Measurements from ENCODE around the gene ARRDC3. TPM values are rescaled to one million over a fixed set of nuclear protein-coding genes. Genes with fewer than 3 reads are reported as not detected.
"Not testable (repeated sequence)": the region's sequence is repeated elsewhere in the genome, so short reads cannot be mapped to it uniquely, and the experiment has no call there.

The ARRDC3 gene
- total and polyA plus RNA-seq, 2 experiments from 2014 or later: 53.7 to 114 TPM

DNA sequence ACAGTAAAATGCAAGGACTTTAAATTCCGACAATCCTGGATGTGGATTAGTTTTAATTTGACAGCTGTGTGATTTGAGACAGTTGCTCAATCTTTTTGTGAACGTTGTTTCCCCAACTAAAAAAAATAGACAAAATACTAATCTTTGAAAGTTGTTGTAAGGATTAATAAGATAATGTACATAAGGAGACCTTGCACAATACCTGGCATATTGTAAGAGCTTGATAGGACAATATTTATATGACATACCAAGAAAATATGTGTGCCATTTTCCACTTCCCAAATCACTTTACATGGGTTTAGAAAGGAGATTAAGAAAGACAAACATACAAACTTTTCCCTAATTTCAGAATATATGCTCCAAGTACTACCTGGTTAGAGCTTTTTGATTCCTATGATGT, 25.3 kb downstream of the ARRDC3 start:
- no peaks in the 10 kb centered on the region for H3K9me3 ChIP-seq (ENCODE audit: low read depth)
- H3K27me3 ChIP-seq: no peaks in the 10 kb centered on the region
- no peak overlapping the region for H3K4me3 ChIP-seq
- H3K79me2 ChIP-seq: no peaks in the 10 kb centered on the region
- no peaks in the 10 kb centered on the region for H3K9me2 ChIP-seq (replicated peaks; ENCODE audit: insufficient read depth)
- no peak for DNase-seq (ENCODE audit: low spot score)
- TF ChIP-seq EZH2 (IDR thresholded peaks at IDR 0.05; ENCODE audit: borderline replicate concordance): no peak
- TF ChIP-seq, protein P1, sequence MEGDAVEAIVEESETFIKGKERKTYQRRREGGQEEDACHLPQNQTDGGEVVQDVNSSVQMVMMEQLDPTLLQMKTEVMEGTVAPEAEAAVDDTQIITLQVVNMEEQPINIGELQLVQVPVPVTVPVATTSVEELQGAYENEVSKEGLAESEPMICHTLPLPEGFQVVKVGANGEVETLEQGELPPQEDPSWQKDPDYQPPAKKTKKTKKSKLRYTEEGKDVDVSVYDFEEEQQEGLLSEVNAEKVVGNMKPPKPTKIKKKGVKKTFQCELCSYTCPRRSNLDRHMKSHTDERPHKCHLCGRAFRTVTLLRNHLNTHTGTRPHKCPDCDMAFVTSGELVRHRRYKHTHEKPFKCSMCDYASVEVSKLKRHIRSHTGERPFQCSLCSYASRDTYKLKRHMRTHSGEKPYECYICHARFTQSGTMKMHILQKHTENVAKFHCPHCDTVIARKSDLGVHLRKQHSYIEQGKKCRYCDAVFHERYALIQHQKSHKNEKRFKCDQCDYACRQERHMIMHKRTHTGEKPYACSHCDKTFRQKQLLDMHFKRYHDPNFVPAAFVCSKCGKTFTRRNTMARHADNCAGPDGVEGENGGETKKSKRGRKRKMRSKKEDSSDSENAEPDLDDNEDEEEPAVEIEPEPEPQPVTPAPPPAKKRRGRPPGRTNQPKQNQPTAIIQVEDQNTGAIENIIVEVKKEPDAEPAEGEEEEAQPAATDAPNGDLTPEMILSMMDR (IDR thresholded peaks at IDR 0.05; ENCODE audit: poor library complexity): no peak
- TF ChIP-seq EZH2phosphoT487 (IDR thresholded peaks at IDR 0.05; ENCODE audit: low read depth, severe bottlenecking, unreplicated experiment): no peak
- H3K4me1 ChIP-seq (ENCODE audit: insufficient read depth): no peaks in the 10 kb centered on the region
- H2AFZ ChIP-seq: no peak overlapping the region
- 48% methylated on average over 2 of the region's 2 CpGs for WGBS (ENCODE audit: low lambda C conversion rate, missing lambda C conversion rate)
- no peaks in the 10 kb centered on the region for H4K20me1 ChIP-seq (ENCODE audit: insufficient read depth, poor library complexity, severe bottlenecking)
- no peaks in the 10 kb centered on the region for H3K36me3 ChIP-seq (replicated peaks; ENCODE audit: insufficient read depth, low read depth)
- no peak overlapping the region for H3K27ac ChIP-seq
- no peak overlapping the region for H3K4me2 ChIP-seq

DNA sequence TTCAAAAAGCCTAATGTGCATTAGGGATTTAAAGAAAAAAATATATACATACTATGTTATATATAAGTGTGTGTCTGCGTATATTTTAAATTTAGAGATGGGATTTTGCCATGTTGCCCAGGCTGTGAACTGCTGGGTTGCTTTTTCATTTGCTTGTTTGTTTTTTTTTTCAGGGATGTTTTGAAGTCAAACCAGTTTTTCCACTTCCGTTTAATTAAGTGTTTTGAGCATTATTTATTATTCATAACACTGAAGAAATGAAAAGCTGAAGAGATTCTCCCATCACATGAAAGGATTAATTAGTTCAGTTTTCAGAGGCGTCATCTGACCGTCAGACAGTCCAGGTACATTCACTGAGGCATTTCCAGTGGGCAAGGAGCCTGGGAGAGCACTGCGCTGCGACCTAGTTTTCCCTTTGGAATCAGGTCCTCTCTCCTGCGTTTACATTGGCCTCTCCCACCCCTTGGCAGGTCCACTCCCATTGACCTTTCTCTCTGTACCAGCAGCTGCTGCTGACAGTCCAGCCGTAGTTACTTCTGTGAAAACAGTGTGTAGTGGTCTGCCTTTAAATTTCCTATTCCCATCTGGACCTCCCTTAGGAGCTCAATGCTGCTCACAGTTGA, 26.0 kb downstream of the ARRDC3 start:
- Histone ChIP-seq H3K79me2 (no peaks in the 10 kb centered on the region), H3K27me3 (no peaks in the 10 kb centered on the region), H3K9me2 (replicated peaks; ENCODE audit: insufficient read depth) (no peaks in the 10 kb centered on the region), H3K27ac (no peak overlapping the region), H3K4me3 (no peak overlapping the region), H3K9me3 (ENCODE audit: low read depth) (no peaks in the 10 kb centered on the region), H4K20me1 (ENCODE audit: insufficient read depth, poor library complexity, severe bottlenecking) (no peaks in the 10 kb centered on the region), H3K4me2 (peak overlapping the region; percentile 28), H2AFZ (no peak overlapping the region), H3K4me1 (ENCODE audit: insufficient read depth) (no peaks in the 10 kb centered on the region), H3K36me3 (replicated peaks; ENCODE audit: insufficient read depth, low read depth) (no peaks in the 10 kb centered on the region)
- 61% methylated on average over 8 of the region's 8 CpGs for WGBS (ENCODE audit: low lambda C conversion rate, missing lambda C conversion rate)
- TF ChIP-seq, protein P1 (IDR thresholded peaks at IDR 0.05; ENCODE audit: poor library complexity): no peak
- TF ChIP-seq EZH2phosphoT487 (IDR thresholded peaks at IDR 0.05; ENCODE audit: low read depth, severe bottlenecking, unreplicated experiment) (no peak), EZH2 (IDR thresholded peaks at IDR 0.05; ENCODE audit: borderline replicate concordance) (no peak)
- peak; percentile 22 for DNase-seq (ENCODE audit: low spot score)

DNA sequence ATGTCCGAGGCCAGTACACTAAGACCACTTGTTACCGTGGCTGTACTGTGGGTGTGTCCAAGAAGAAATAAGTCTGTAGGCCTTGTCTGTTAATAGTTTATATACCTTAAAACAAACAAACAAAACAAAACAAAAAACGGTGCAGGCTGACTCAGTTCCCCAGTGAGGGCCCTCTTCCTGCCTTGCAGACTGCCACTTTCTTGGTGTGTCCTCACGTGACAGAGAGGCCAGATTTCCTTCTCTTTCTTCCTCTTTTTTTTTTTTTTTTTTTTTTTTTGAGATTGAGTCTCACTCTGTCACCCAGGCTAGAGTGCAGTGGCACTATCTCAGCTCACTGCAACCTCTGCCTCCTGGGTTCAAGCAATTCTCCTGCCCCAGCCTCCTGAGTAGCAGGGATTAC, 28.2 kb downstream of the ARRDC3 start:
- H3K9me3 ChIP-seq (ENCODE audit: low read depth); H3K4me2 ChIP-seq; H3K9me2 ChIP-seq (replicated peaks; ENCODE audit: insufficient read depth); H3K36me3 ChIP-seq (replicated peaks; ENCODE audit: insufficient read depth, low read depth); H3K4me3 ChIP-seq; DNase-seq (ENCODE audit: low spot score); H4K20me1 ChIP-seq (ENCODE audit: insufficient read depth, poor library complexity, severe bottlenecking); H3K79me2 ChIP-seq; H3K27me3 ChIP-seq; H2AFZ ChIP-seq; H3K27ac ChIP-seq; H3K4me1 ChIP-seq (ENCODE audit: insufficient read depth): not testable (repeated sequence)
- 89% methylated on average over 4 of the region's 4 CpGs for WGBS (ENCODE audit: low lambda C conversion rate, missing lambda C conversion rate)

DNA sequence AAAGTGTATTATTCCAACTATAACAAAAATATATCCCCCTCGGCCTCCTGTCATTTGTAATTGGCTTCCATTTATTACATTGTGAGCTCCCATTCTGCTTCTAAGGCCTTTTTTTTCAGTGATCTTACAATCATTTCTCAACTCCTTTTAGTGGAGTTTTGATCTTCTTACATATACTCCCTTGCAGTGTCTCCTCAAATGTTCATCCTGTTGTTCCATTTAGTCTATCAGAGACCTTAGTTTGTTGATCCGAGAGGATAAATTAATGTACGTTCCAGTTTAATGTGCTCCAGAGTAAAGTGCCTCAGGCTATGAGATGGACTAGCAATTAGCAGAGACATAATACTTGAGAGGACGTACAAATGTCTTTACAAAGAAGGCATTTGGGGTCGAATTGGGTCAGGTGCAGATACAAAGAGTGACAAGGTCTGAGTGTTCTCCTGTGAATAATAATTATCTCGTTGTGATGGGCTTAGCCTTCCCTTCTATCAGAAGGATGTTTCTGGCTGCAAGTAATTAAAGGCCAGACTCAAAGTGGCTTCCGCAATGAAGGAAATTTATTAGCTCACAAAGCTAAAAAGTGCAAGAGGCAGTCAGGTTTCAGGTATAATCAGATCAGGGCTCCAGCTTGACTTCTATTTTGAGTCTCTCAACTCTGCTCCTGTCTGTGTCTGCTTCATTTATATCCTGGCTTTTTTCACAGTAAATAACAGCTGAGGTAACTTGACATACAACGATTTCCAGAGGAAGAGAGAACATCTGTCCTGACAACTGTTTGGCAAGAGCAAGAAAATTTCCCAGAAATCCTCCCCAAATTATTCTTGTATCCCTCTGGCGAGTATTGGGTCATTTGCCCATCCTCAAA, 30.1 kb downstream of the ARRDC3 start:
- no peaks in the 10 kb centered on the region for H3K4me1 ChIP-seq (ENCODE audit: insufficient read depth)
- H3K9me2 ChIP-seq (replicated peaks; ENCODE audit: insufficient read depth): no peaks in the 10 kb centered on the region
- no peak overlapping the region for H3K4me3 ChIP-seq
- H3K9me3 ChIP-seq (ENCODE audit: low read depth): no peaks in the 10 kb centered on the region
- H3K4me2 ChIP-seq: no peak overlapping the region
- no peak for TF ChIP-seq EZH2phosphoT487 (IDR thresholded peaks at IDR 0.05; ENCODE audit: low read depth, severe bottlenecking, unreplicated experiment)
- TF ChIP-seq, protein P1 (IDR thresholded peaks at IDR 0.05; ENCODE audit: poor library complexity): no peak
- no peak for TF ChIP-seq EZH2 (IDR thresholded peaks at IDR 0.05; ENCODE audit: borderline replicate concordance)
- no peaks in the 10 kb centered on the region for H3K27me3 ChIP-seq
- 53% methylated on average over 9 of the region's 9 CpGs for WGBS (ENCODE audit: low lambda C conversion rate, missing lambda C conversion rate)
- no peaks in the 10 kb centered on the region for H3K79me2 ChIP-seq
- no peaks in the 10 kb centered on the region for H3K36me3 ChIP-seq (replicated peaks; ENCODE audit: insufficient read depth, low read depth)
- no peak overlapping the region for H2AFZ ChIP-seq
- no peak for DNase-seq (ENCODE audit: low spot score)
- H4K20me1 ChIP-seq (ENCODE audit: insufficient read depth, poor library complexity, severe bottlenecking): no peaks in the 10 kb centered on the region
- H3K27ac ChIP-seq: no peak overlapping the region
